Gastrocnemius medialis (tissue), 4 donors: ENCODE data around the gene GCC2.

ENCODE experiments used
- POLR2A ChIP-seq, 2 donors: fragments of 450-650 bp; IDR thresholded peaks; one replicate each; pipeline ENCODE4 v1.6.1; 2017; ENCODE audit warnings: antibody characterized with exemption in 2 of 2, mild to moderate bottlenecking in 2 of 2, moderate library complexity in 2 of 2
- TF ChIP-seq, protein P1 (sequence below), 5 experiments: fragments of 450-650 bp in 3 of 5; fragments of 200-600 bp in 2 of 5; sonication (generic) in 2 of 5; IDR thresholded peaks in 4 of 5; conservative IDR thresholded peaks in 1 of 5; 1 replicate in 4 of 5; 2 replicates in 1 of 5; pipeline ENCODE4 v1.5.1; 2016 to 2019; ENCODE audit warnings: antibody characterized with exemption in 5 of 5, mild to moderate bottlenecking in 3 of 5, moderate library complexity in 3 of 5

DNA sequence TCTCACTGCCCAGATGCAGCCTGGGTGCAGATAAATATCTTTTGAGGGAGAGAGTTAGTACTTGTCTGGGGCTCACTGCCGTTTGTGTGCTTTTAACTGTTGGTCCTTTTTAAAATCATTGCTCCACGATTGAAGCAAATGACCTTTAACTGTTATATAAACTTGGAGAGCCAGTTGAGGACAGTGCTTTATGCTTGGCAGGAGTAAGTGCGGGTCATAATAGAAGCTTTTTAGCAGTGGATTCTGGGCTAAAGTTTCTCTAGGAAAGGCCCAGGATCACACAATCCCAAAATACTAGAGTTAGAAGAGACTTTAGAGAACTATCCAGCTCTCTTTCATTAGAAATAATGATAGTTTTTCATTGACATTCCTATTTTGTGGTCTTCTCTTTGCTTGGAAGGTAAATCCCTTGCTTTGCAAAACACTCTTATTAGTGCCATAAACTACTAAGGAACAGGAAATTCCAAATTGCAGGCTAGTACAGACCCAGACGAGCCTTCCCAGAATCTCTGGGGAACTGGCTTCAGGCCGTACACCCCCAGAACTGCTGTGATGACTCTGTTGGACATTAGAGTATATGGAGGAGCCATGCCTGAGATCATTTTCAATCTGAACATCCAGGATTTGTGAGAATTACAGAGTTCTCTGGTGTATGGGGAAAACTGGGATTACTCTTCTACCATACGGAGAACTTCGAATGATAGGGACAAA, 104.4 kb downstream of the GCC2 start:
- TF ChIP-seq, protein P1, sequence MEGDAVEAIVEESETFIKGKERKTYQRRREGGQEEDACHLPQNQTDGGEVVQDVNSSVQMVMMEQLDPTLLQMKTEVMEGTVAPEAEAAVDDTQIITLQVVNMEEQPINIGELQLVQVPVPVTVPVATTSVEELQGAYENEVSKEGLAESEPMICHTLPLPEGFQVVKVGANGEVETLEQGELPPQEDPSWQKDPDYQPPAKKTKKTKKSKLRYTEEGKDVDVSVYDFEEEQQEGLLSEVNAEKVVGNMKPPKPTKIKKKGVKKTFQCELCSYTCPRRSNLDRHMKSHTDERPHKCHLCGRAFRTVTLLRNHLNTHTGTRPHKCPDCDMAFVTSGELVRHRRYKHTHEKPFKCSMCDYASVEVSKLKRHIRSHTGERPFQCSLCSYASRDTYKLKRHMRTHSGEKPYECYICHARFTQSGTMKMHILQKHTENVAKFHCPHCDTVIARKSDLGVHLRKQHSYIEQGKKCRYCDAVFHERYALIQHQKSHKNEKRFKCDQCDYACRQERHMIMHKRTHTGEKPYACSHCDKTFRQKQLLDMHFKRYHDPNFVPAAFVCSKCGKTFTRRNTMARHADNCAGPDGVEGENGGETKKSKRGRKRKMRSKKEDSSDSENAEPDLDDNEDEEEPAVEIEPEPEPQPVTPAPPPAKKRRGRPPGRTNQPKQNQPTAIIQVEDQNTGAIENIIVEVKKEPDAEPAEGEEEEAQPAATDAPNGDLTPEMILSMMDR (IDR thresholded peaks at IDR 0.05 in 4 of 5, conservative IDR thresholded peaks at IDR 0.05 in 1 of 5): no peak
- TF ChIP-seq POLR2A (IDR thresholded peaks at IDR 0.05): no peak
